Transverse colon (tissue), 4 donors: ENCODE measurements around the gene NT5C2. TPM values are rescaled to one million over a fixed set of nuclear protein-coding genes. Genes with fewer than 3 reads are reported as not detected.
"Not testable (repeated sequence)": the region's sequence is repeated elsewhere in the genome, so short reads cannot be mapped to it uniquely, and the experiment has no call there.

ENCODE experiments used
- DNase-seq: peaks from one replicate; pipeline ENCODE4 v3.0.0-alpha.2; 2019
- H3K27ac ChIP-seq, 4 donors: fragments of 200-600 bp; sonication (generic); 2 replicates each; pipeline ENCODE4 v1.5.1; 2016 to 2018; ENCODE audit warnings: inconsistent platforms in 4 of 4
- H3K27me3 ChIP-seq: fragments of 200-600 bp; sonication (generic); 2 replicates; pipeline ENCODE4 v1.5.1; 2017; ENCODE audit warnings: inconsistent platforms
- H3K36me3 ChIP-seq, 4 donors: fragments of 200-600 bp; sonication (generic); 2 replicates each; pipeline ENCODE4 v1.5.1; 2017 to 2019; ENCODE audit warnings: inconsistent platforms in 4 of 4
- H3K4me1 ChIP-seq, 4 donors: fragments of 200-600 bp; sonication (generic); 2 replicates each; pipeline ENCODE4 v1.5.1; 2017 to 2020; ENCODE audit warnings: inconsistent platforms in 4 of 4
- H3K4me3 ChIP-seq, 4 donors: fragments of 200-600 bp; sonication (generic); 1 replicate in 1 of 4; 2 replicates in 3 of 4; pipeline versions ENCODE4 v1.5.1 to v1.6.1; 2017 to 2019; ENCODE audit warnings: inconsistent platforms in 4 of 4
- H3K9me3 ChIP-seq, 2 donors: fragments of 200-600 bp; sonication (generic); 2 replicates each; pipeline ENCODE4 v1.5.1; 2017 to 2019; ENCODE audit warnings: inconsistent platforms in 2 of 2
- CTCF ChIP-seq, 5 experiments: fragments of 200-600 bp in 3 of 5; fragments of 450-650 bp in 2 of 5; sonication (generic) in 3 of 5; IDR thresholded peaks; 1 replicate in 2 of 5; 2 replicates in 3 of 5; pipeline ENCODE4 v1.5.1; 2016 to 2017; ENCODE audit warnings: antibody characterized with exemption in 5 of 5, inconsistent platforms in 3 of 5, mild to moderate bottlenecking in 2 of 5, moderate library complexity in 1 of 5
- EP300 ChIP-seq: sonication (generic); formaldehyde crosslinking; IDR thresholded peaks from one replicate; pipeline ENCODE4 v1.6.1; 2017; ENCODE audit warnings: antibody characterized with exemption, low read depth
- POLR2A ChIP-seq: fragments of 450-650 bp; IDR thresholded peaks from one replicate; pipeline ENCODE4 v1.6.1; 2016; ENCODE audit warnings: antibody characterized with exemption, mild to moderate bottlenecking, moderate library complexity
- POLR2AphosphoS5 ChIP-seq, 3 donors: sonication (generic); formaldehyde crosslinking; IDR thresholded peaks; one replicate each; pipeline ENCODE4 v1.6.1; 2016; ENCODE audit warnings: antibody characterized with exemption in 3 of 3
- WGBS, 2 donors: methylation state at CpG; one replicate each; pipeline ENCODE4 v1.1.5; 2018; ENCODE audit warnings: low coverage in 1 of 2; 5-methylcytosine and 5-hydroxymethylcytosine counted together
- in situ Hi-C, 4 donors: fragments of 200-750 bp; cut with MboI; loops; one replicate each; pipeline versions ENCODE4 v1.15.0 to v1.15.1; 2017; ENCODE audit warnings: low sequenced_read_pairs in 3 of 4, low pct_ligation_motif_present in 1 of 4, low pct_unique_long_range_greater_than_20kb in 1 of 4
- intact Hi-C: fragments of 100-400 bp; cut with DNase I; formaldehyde crosslinking; loops from one replicate; pipeline ENCODE4 v1.15.1; 2023; ENCODE audit warnings: low total_unique reads
- total RNA-seq, 4 donors: library from RNA; depleted of rRNA; stranded (reverse); fragments of >200 nt; gene quantifications; one replicate each; pipeline ENCODE4 v1.1.0, GENCODE V29; 2016

Gene NT5C2
- total RNA-seq, 4 donors from 2014 or later = 77.1 to 135 (median 105) TPM

GRCh38 chr10:103130910-103131309 is 62.2 kb downstream of the NT5C2 start:
- H3K27ac ChIP-seq = no peak overlapping the region
- TF ChIP-seq CTCF (IDR thresholded peaks at IDR 0.05) (no peak), POLR2A (no peak), EP300 (no peak), POLR2AphosphoS5 (IDR thresholded peaks at IDR 0.05) (no peak)
- intact Hi-C loops = no loop called here
- no peaks in the 10 kb centered on the region for H3K27me3 ChIP-seq
- H3K4me3 ChIP-seq = no peak overlapping the region
- peaks cover 0 to 4% (median 0%) of the 10 kb centered on the region in 4 donors for H3K4me1 ChIP-seq
- H3K9me3 ChIP-seq = no peaks in the 10 kb centered on the region
- in situ Hi-C loops = no loop called here
- peaks cover 0 to 23% (median 4%) of the 10 kb centered on the region in 4 donors for H3K36me3 ChIP-seq
- no peak for DNase-seq
- 81 to 100% methylated on average over 1 of the region's 1 CpG for WGBS, 2 donors

- intact Hi-C loops, H3K27ac ChIP-seq, DNase-seq, H3K4me1 ChIP-seq, H3K27me3 ChIP-seq, in situ Hi-C loops, H3K9me3 ChIP-seq, H3K4me3 ChIP-seq: not testable (repeated sequence)
- WGBS, 2 donors = 89 to 100% methylated on average over 1 to 5 of the region's 5 CpGs
- H3K36me3 ChIP-seq = peaks cover 0 to 16% (median 6%) of the 10 kb centered on the region in 4 donors
Observed at GRCh38 chr10:103130180-103130579, 62.9 kb downstream of the NT5C2 start.

GRCh38 chr10:103127241-103127640 is 65.8 kb downstream of the NT5C2 start:
- no peak for TF ChIP-seq POLR2AphosphoS5 (IDR thresholded peaks at IDR 0.05)
- TF ChIP-seq POLR2A = no peak
- TF ChIP-seq CTCF (IDR thresholded peaks at IDR 0.05) = no peak
- DNase-seq = no peak
- Histone ChIP-seq H3K27ac (no peak overlapping the region), H3K36me3 (peaks cover 0 to 8% (median 4%) of the 10 kb centered on the region in 4 donors), H3K4me3 (no peak overlapping the region), H3K27me3 (no peaks in the 10 kb centered on the region), H3K4me1 (peaks cover 0 to 17% (median 4%) of the 10 kb centered on the region in 4 donors), H3K9me3 (no peaks in the 10 kb centered on the region)
- WGBS, 2 donors = 60 to 92% methylated on average over 1 of the region's 1 CpG
- intact Hi-C loops (no loop called here), in situ Hi-C loops (no loop called here)

GRCh38 chr10:103125323-103126267 is 67.5 kb downstream of the NT5C2 start:
- intact Hi-C loops = no loop called here
- in situ Hi-C loops = no loop called here
- Histone ChIP-seq H3K4me3 (no peak overlapping the region), H3K27me3 (no peaks in the 10 kb centered on the region), H3K4me1 (peaks cover 12 to 34% (median 17%) of the 10 kb centered on the region in 4 donors), H3K9me3 (no peaks in the 10 kb centered on the region), H3K27ac (no peak overlapping the region), H3K36me3 (peaks cover 0 to 8% (median 3%) of the 10 kb centered on the region in 4 donors)
- 77 to 88% methylated on average over 9 of the region's 9 CpGs for WGBS, 2 donors
- TF ChIP-seq POLR2A = no peak
- TF ChIP-seq POLR2AphosphoS5 (IDR thresholded peaks at IDR 0.05) = no peak
- no peak for TF ChIP-seq EP300
- TF ChIP-seq CTCF (IDR thresholded peaks at IDR 0.05) = no peak
- DNase-seq = no peak
